ENCODE results near the gene B4GALT6. TPM values are rescaled to one million over a fixed set of nuclear protein-coding genes. Genes with fewer than 3 reads are reported as not detected.

Gene B4GALT6
- total and polyA plus RNA-seq, 9 of the 15 experiments (the other 6 are each of a cell fraction or from before 2014, with no cell fraction given) = 0.03 to 0.27 (median 0.08) TPM

- no peak for FAIRE-seq
- Histone ChIP-seq H3K4me3 (no peak overlapping the region), H3K27ac (ENCODE audit: extremely low read depth, low read depth, low read length) (no peak overlapping the region), H4K20me1 (replicated peaks; ENCODE audit: control insufficient read depth, insufficient read depth, low read length) (no peaks in the 10 kb centered on the region), H3K9me1 (ENCODE audit: control insufficient read depth, insufficient read depth, low read length) (no peaks in the 10 kb centered on the region), H3K9me3 (replicated peaks; ENCODE audit: control insufficient read depth, insufficient read depth, low read depth, low read length) (no peaks in the 10 kb centered on the region), H2AFZ (ENCODE audit: low read depth, low read length) (no peak overlapping the region), H3K79me2 (ENCODE audit: control insufficient read depth, insufficient read depth, low read length) (no peaks in the 10 kb centered on the region), H3K9ac (ENCODE audit: insufficient read depth in 1 of 2, low read depth in 2 of 2, low read length in 2 of 2) (no peak overlapping the region), H3K4me2 (ENCODE audit: insufficient read depth, low read length) (no peak overlapping the region), H3K4me1 (replicated peaks in 1 of 2; ENCODE audit: control insufficient read depth in 2 of 2, insufficient read depth in 2 of 2, low read length in 2 of 2) (no peaks in the 10 kb centered on the region), H3K36me3 (ENCODE audit: control insufficient read depth, insufficient read depth, low read length) (no peaks in the 10 kb centered on the region), H3K27me3 (ENCODE audit: control insufficient read depth in 2 of 2, insufficient read depth in 2 of 2, low read length in 2 of 2) (0 out of 5 replicates have a peak, but pooled peaks cover 0 to 3% of the 10 kb centered on the region in 2 experiments)
- in situ Hi-C loops (cut with MboI) (no loop called here), intact Hi-C loops (cut with micrococcal nuclease) (no loop called here)
- ChIA-PET POLR2A (interaction anchor here (0.6 to 1.3 kb wide), 2 partner anchors 17 to 80 kb away, joined by 3 to 4 read pairs; no protein-coding TSS in a partner anchor), CTCF (ENCODE audit: low intra/inter-chr PET ratio) (no interaction called here)
- DNase-seq (ENCODE audit: extremely low read depth in 1 of 4, low spot score in 3 of 4) = no peak
- TF ChIP-seq SLC30A9 (CRISPR knock-in tag; IDR thresholded peaks at IDR 0.05) = no peak
- peak; percentile 59; the same call in 1 of the 2 replicates for TF ChIP-seq ZNF512 (tag; IDR thresholded peaks at IDR 0.05)
- TF ChIP-seq SAFB2 (IDR thresholded peaks at IDR 0.05; ENCODE audit: borderline replicate concordance, low read depth, low read length, severe bottlenecking) = no peak
- no peak for ATAC-seq
- 7% methylated on average over 2 of the region's 2 CpGs for WGBS (ENCODE audit: insufficient coverage, low coverage, missing lambda C conversion rate)
- no TSS peak for BruUV-seq (replicated peaks)
Observed at GRCh38 chr18:31614044-31614443, 70.3 kb downstream of the B4GALT6 start.

- in situ Hi-C loops (cut with MboI) = no loop called here
- no peaks in the 10 kb centered on the region for H3K4me1 ChIP-seq (replicated peaks in 1 of 2; ENCODE audit: control insufficient read depth in 2 of 2, insufficient read depth in 2 of 2, low read length in 2 of 2)
- CTCF ChIA-PET (ENCODE audit: low intra/inter-chr PET ratio) = no interaction called here
Observed at GRCh38 chr18:31612124-31612523, 72.3 kb downstream of the B4GALT6 start.

More at GRCh38 chr18:31612124-31612523, 72.3 kb downstream of the B4GALT6 start:
- FAIRE-seq = no peak
- Histone ChIP-seq H3K4me2 (ENCODE audit: insufficient read depth, low read length) (no peak overlapping the region), H4K20me1 (replicated peaks; ENCODE audit: control insufficient read depth, insufficient read depth, low read length) (no peaks in the 10 kb centered on the region), H3K9me3 (replicated peaks; ENCODE audit: control insufficient read depth, insufficient read depth, low read depth, low read length) (no peaks in the 10 kb centered on the region), H3K36me3 (ENCODE audit: control insufficient read depth, insufficient read depth, low read length) (no peaks in the 10 kb centered on the region), H3K9ac (ENCODE audit: insufficient read depth in 1 of 2, low read depth in 2 of 2, low read length in 2 of 2) (no peak overlapping the region), H3K4me3 (no peak overlapping the region), H3K27ac (ENCODE audit: extremely low read depth, low read depth, low read length) (no peak overlapping the region), H3K9me1 (ENCODE audit: control insufficient read depth, insufficient read depth, low read length) (no peaks in the 10 kb centered on the region), H3K27me3 (ENCODE audit: control insufficient read depth in 2 of 2, insufficient read depth in 2 of 2, low read length in 2 of 2) (0 out of 5 replicates have a peak, but pooled peaks cover 0 to 2% of the 10 kb centered on the region in 2 experiments), H3K79me2 (ENCODE audit: control insufficient read depth, insufficient read depth, low read length) (no peaks in the 10 kb centered on the region), H2AFZ (ENCODE audit: low read depth, low read length) (no peak overlapping the region)
- POLR2A ChIA-PET = no interaction called here
- no TSS peak for BruUV-seq (replicated peaks)
- no peak for TF ChIP-seq TFAM (CRISPR knock-in tag; conservative IDR thresholded peaks at IDR 0.05)
- no peak for TF ChIP-seq ARID3B (CRISPR knock-in tag; IDR thresholded peaks at IDR 0.05; ENCODE audit: borderline replicate concordance)
- no peak for TF ChIP-seq ZBTB8A (IDR thresholded peaks at IDR 0.05; ENCODE audit: partially characterized antibody)
- TF ChIP-seq SMAD2 (IDR thresholded peaks at IDR 0.05; ENCODE audit: low read depth, low read length) = no peak
- no peak for TF ChIP-seq FOXJ2 (tag; IDR thresholded peaks at IDR 0.05)
- TF ChIP-seq BCOR (IDR thresholded peaks at IDR 0.05) = no peak
- no peak for TF ChIP-seq TRIM25 (IDR thresholded peaks at IDR 0.05; ENCODE audit: borderline replicate concordance)
- WGBS (ENCODE audit: insufficient coverage, low coverage, missing lambda C conversion rate) = 0% methylated on average over 6 of the region's 6 CpGs
- no peak for ATAC-seq
- no peak for DNase-seq (ENCODE audit: extremely low read depth in 1 of 4, low spot score in 3 of 4)
- intact Hi-C loops (cut with micrococcal nuclease) = no loop called here
